Activated naive CD4-positive, alpha-beta T cell treated with anti-CD3 and anti-CD28 coated beads, Interleukin-2, amount 10 ng/mL, durations not matched to agents 7 days and 5 days (primary cell): ENCODE data around the gene ERICH2.

ENCODE experiments used
- CTCF ChIA-PET: fragments of 350-600 bp; sonication (Branson Sonifier 250); formaldehyde crosslinking; loops from one replicate; lab custom pipeline; 2021; ENCODE audit warnings: antibody characterized with exemption; lab: Charles Lee
- DNase-seq: peaks from one replicate; pipeline ENCODE4 v3.0.0-alpha.2; 2020
- H3K27ac Mint-ChIP-seq: one replicate; pipeline ENCODE4 v1.8.0; 2021; ENCODE audit warnings: mild to moderate bottlenecking, moderate library complexity, mixed read lengths
- H3K27me3 Mint-ChIP-seq: one replicate; pipeline ENCODE4 v1.8.0; 2021; ENCODE audit warnings: mild to moderate bottlenecking, mixed read lengths
- H3K36me3 Mint-ChIP-seq: one replicate; pipeline ENCODE4 v1.8.0; 2021; ENCODE audit warnings: mixed read lengths
- H3K4me1 Mint-ChIP-seq: one replicate; pipeline ENCODE4 v1.8.0; 2021; ENCODE audit warnings: mixed read lengths
- H3K4me3 Mint-ChIP-seq: one replicate; pipeline ENCODE4 v1.8.0; 2021; ENCODE audit warnings: mild to moderate bottlenecking, moderate library complexity, mixed read lengths
- H3K9me3 Mint-ChIP-seq: one replicate; pipeline ENCODE4 v1.8.0; 2021; ENCODE audit warnings: mixed read lengths

ERICH2 gene

GRCh38 chr2:170827841-170828532, 57.8 kb downstream of the ERICH2 start:
- DNase-seq, result no peak
- CTCF ChIA-PET, result interaction anchor here (1.1 kb wide), 2 partner anchors 10 to 45 kb away, joined by 3 read pairs; no protein-coding TSS in a partner anchor

GRCh38 chr2:170828533-170828916, 58.3 kb downstream of the ERICH2 start:
- no peaks in the 10 kb centered on the region for H3K9me3 Mint-ChIP-seq
- H3K4me1 Mint-ChIP-seq, result peaks cover 2% of the 10 kb centered on the region
- peaks cover 2% of the 10 kb centered on the region for H3K36me3 Mint-ChIP-seq

More at GRCh38 chr2:170827841-170828532, 57.8 kb downstream of the ERICH2 start:
- Mint-ChIP-seq H3K4me1 (peaks cover 2% of the 10 kb centered on the region), H3K36me3 (peaks cover 2% of the 10 kb centered on the region), H3K9me3 (no peaks in the 10 kb centered on the region), H3K27ac (no peak overlapping the region), H3K27me3 (peaks cover 88% of the 10 kb centered on the region), H3K4me3 (no peak overlapping the region)

GRCh38 chr2:170829036-170829435, 58.9 kb downstream of the ERICH2 start:
- no peaks in the 10 kb centered on the region for H3K9me3 Mint-ChIP-seq
- no peak overlapping the region for H3K27ac Mint-ChIP-seq
- peaks cover 83% of the 10 kb centered on the region for H3K27me3 Mint-ChIP-seq
- CTCF ChIA-PET, result no interaction called here
- peaks cover 2% of the 10 kb centered on the region for H3K36me3 Mint-ChIP-seq
- H3K4me1 Mint-ChIP-seq, result peaks cover 2% of the 10 kb centered on the region
- no peak overlapping the region for H3K4me3 Mint-ChIP-seq
- no peak for DNase-seq

More at GRCh38 chr2:170828533-170828916, 58.3 kb downstream of the ERICH2 start:
- peaks cover 85% of the 10 kb centered on the region for H3K27me3 Mint-ChIP-seq
- H3K27ac Mint-ChIP-seq, result no peak overlapping the region
- DNase-seq, result no peak
- CTCF ChIA-PET, result no interaction called here
- H3K4me3 Mint-ChIP-seq, result no peak overlapping the region

GRCh38 chr2:170830166-170830565, 60.0 kb downstream of the ERICH2 start:
- Mint-ChIP-seq H3K27me3 (peaks cover 72% of the 10 kb centered on the region), H3K9me3 (no peaks in the 10 kb centered on the region), H3K4me1 (no peaks in the 10 kb centered on the region), H3K36me3 (peaks cover 2% of the 10 kb centered on the region), H3K4me3 (no peak overlapping the region), H3K27ac (no peak overlapping the region)
- CTCF ChIA-PET, result no interaction called here
- no peak for DNase-seq

- Mint-ChIP-seq H3K9me3 (no peaks in the 10 kb centered on the region), H3K4me3 (no peak overlapping the region), H3K36me3 (no peaks in the 10 kb centered on the region), H3K27ac (no peak overlapping the region), H3K4me1 (no peaks in the 10 kb centered on the region), H3K27me3 (peaks cover 67% of the 10 kb centered on the region)
- CTCF ChIA-PET, result no interaction called here
- DNase-seq, result no peak
Observed at GRCh38 chr2:170831115-170831514, 60.9 kb downstream of the ERICH2 start.

- peaks cover 19% of the 10 kb centered on the region for H3K27me3 Mint-ChIP-seq
- H3K4me1 Mint-ChIP-seq, result no peaks in the 10 kb centered on the region
- no peaks in the 10 kb centered on the region for H3K36me3 Mint-ChIP-seq
- DNase-seq, result no peak
- CTCF ChIA-PET, result no interaction called here
- H3K27ac Mint-ChIP-seq, result no peak overlapping the region
- H3K9me3 Mint-ChIP-seq, result no peaks in the 10 kb centered on the region
- no peak overlapping the region for H3K4me3 Mint-ChIP-seq
Observed at GRCh38 chr2:170836027-170836426, 65.8 kb downstream of the ERICH2 start.

GRCh38 chr2:170840717-170841210, 70.6 kb downstream of the ERICH2 start:
- CTCF ChIA-PET, result no interaction called here
- Mint-ChIP-seq H3K4me3 (no peak overlapping the region), H3K9me3 (no peaks in the 10 kb centered on the region), H3K36me3 (no peaks in the 10 kb centered on the region), H3K27me3 (peaks cover 11% of the 10 kb centered on the region), H3K4me1 (peaks cover 17% of the 10 kb centered on the region), H3K27ac (no peak overlapping the region)
- no peak for DNase-seq

- Mint-ChIP-seq H3K36me3 (no peaks in the 10 kb centered on the region), H3K4me3 (no peak overlapping the region), H3K27me3 (peaks cover 13% of the 10 kb centered on the region), H3K27ac (no peak overlapping the region), H3K9me3 (no peaks in the 10 kb centered on the region), H3K4me1 (peaks cover 17% of the 10 kb centered on the region)
- CTCF ChIA-PET, result interaction anchor here (0.6 to 4.3 kb wide), 4 partner anchors 18 to 116 kb away, joined by 3 to 24 read pairs (median 4); no protein-coding TSS in a partner anchor
- no peak for DNase-seq
Observed at GRCh38 chr2:170842785-170843184, 72.6 kb downstream of the ERICH2 start.

GRCh38 chr2:170843656-170844055, 73.5 kb downstream of the ERICH2 start:
- Mint-ChIP-seq H3K4me3 (no peak overlapping the region), H3K36me3 (no peaks in the 10 kb centered on the region), H3K4me1 (peaks cover 17% of the 10 kb centered on the region), H3K27me3 (peaks cover 13% of the 10 kb centered on the region), H3K27ac (no peak overlapping the region), H3K9me3 (no peaks in the 10 kb centered on the region)
- CTCF ChIA-PET, result interaction anchor here (0.6 to 4.3 kb wide), 3 partner anchors 19 to 117 kb away, joined by 3 to 24 read pairs (median 5); no protein-coding TSS in a partner anchor
- DNase-seq, result no peak

- CTCF ChIA-PET, result interaction anchor here (1.4 to 4.3 kb wide), 2 partner anchors 11 to 27 kb away, joined by 6 to 24 read pairs; no protein-coding TSS in a partner anchor
- Mint-ChIP-seq H3K27ac (no peak overlapping the region), H3K36me3 (no peaks in the 10 kb centered on the region), H3K27me3 (peaks cover 18% of the 10 kb centered on the region), H3K4me1 (peaks cover 17% of the 10 kb centered on the region), H3K4me3 (no peak overlapping the region), H3K9me3 (no peaks in the 10 kb centered on the region)
- no peak for DNase-seq
Observed at GRCh38 chr2:170845343-170845742, 75.2 kb downstream of the ERICH2 start.

- Mint-ChIP-seq H3K36me3 (no peaks in the 10 kb centered on the region), H3K4me3 (no peak overlapping the region), H3K9me3 (no peaks in the 10 kb centered on the region), H3K27ac (no peak overlapping the region), H3K27me3 (peaks cover 20% of the 10 kb centered on the region), H3K4me1 (peaks cover 17% of the 10 kb centered on the region)
- CTCF ChIA-PET, result interaction anchor here (1.0 to 3.8 kb wide), 3 partner anchors 20 to 27 kb away, joined by 3 to 14 read pairs (median 5); no protein-coding TSS in a partner anchor
- no peak for DNase-seq
Observed at GRCh38 chr2:170846314-170846713, 76.1 kb downstream of the ERICH2 start.

- no peak overlapping the region for H3K4me3 Mint-ChIP-seq
- H3K4me1 Mint-ChIP-seq, result peaks cover 15% of the 10 kb centered on the region
- no peaks in the 10 kb centered on the region for H3K9me3 Mint-ChIP-seq
- H3K27me3 Mint-ChIP-seq, result peaks cover 20% of the 10 kb centered on the region
- H3K36me3 Mint-ChIP-seq, result no peaks in the 10 kb centered on the region
- no peak for DNase-seq
- CTCF ChIA-PET, result interaction anchor here (3.8 kb wide), 1 partner anchor 25 kb away, joined by 14 read pairs; no protein-coding TSS in a partner anchor
- no peak overlapping the region for H3K27ac Mint-ChIP-seq
Observed at GRCh38 chr2:170847716-170848115, 77.5 kb downstream of the ERICH2 start.
